Stimulated activated CD4-positive, alpha-beta T cell treated with anti-CD3 and anti-CD28 coated beads, Interleukin-15, amount 100 ng/mL, for 24 hours (primary cell): ENCODE results near the gene SLC35E1.

Source experiments
- DNase-seq: peaks from one replicate; pipeline ENCODE4 v3.0.0-alpha.2; 2020

The SLC35E1 gene

GRCh38 chr19:16572332-16573211 is at the start of gene SLC35E1:
Gene SLC35E1 (minus strand): TSS chr19:16572415. CDS start chr19:16572364, 51 bp downstream.
- peak; percentile 95 for DNase-seq

- DNase-seq = no peak
Measured at GRCh38 chr19:16621165-16621800, 49.1 kb upstream of the SLC35E1 start.

- no peak for DNase-seq
Measured at GRCh38 chr19:16620584-16620983, 48.4 kb upstream of the SLC35E1 start.

GRCh38 chr19:16620018-16620417 is 47.8 kb upstream of the SLC35E1 start:
- no peak for DNase-seq

GRCh38 chr19:16619457-16619856 is 47.2 kb upstream of the SLC35E1 start:
- no peak for DNase-seq

- no peak for DNase-seq
Measured at GRCh38 chr19:16618248-16618647, 46.0 kb upstream of the SLC35E1 start.

GRCh38 chr19:16615808-16616207 is 43.6 kb upstream of the SLC35E1 start:
- DNase-seq = no peak

- no peak for DNase-seq
Measured at GRCh38 chr19:16614941-16615340, 42.7 kb upstream of the SLC35E1 start.

- DNase-seq = no peak
Measured at GRCh38 chr19:16613841-16614240, 41.6 kb upstream of the SLC35E1 start.

- DNase-seq = no peak
Measured at GRCh38 chr19:16612636-16613035, 40.4 kb upstream of the SLC35E1 start.

- DNase-seq = no peak
Measured at GRCh38 chr19:16611121-16611520, 38.9 kb upstream of the SLC35E1 start.

GRCh38 chr19:16609511-16610200 is 37.4 kb upstream of the SLC35E1 start:
- no peak for DNase-seq

GRCh38 chr19:16608290-16608739 is 36.1 kb upstream of the SLC35E1 start:
- no peak for DNase-seq

GRCh38 chr19:16607819-16608218 is 35.6 kb upstream of the SLC35E1 start:
- DNase-seq = no peak

GRCh38 chr19:16605553-16605994 is 33.4 kb upstream of the SLC35E1 start:
- no peak for DNase-seq

GRCh38 chr19:16605115-16605514 is 32.9 kb upstream of the SLC35E1 start:
- DNase-seq = no peak

GRCh38 chr19:16604615-16605014 is 32.4 kb upstream of the SLC35E1 start:
- DNase-seq = no peak

GRCh38 chr19:16603090-16603489 is 30.9 kb upstream of the SLC35E1 start:
- DNase-seq = no peak

GRCh38 chr19:16601378-16602052 is 29.3 kb upstream of the SLC35E1 start:
- DNase-seq = no peak

GRCh38 chr19:16600824-16601223 is 28.6 kb upstream of the SLC35E1 start:
- DNase-seq = no peak

GRCh38 chr19:16599655-16600346 is 27.6 kb upstream of the SLC35E1 start:
- DNase-seq = no peak

GRCh38 chr19:16598848-16599247 is 26.6 kb upstream of the SLC35E1 start:
- no peak for DNase-seq
